GM18511 (cell line): ENCODE results near the gene EMC7.
"Not testable (repeated sequence)": the region's sequence is repeated elsewhere in the genome, so short reads cannot be mapped to it uniquely, and the experiment has no call there.

Experiments
- ATAC-seq: cut with Tn5 transposase; IDR thresholded peaks from one replicate; pipeline ENCODE4 v1.9.1; 2021; ENCODE audit warnings: mild to moderate bottlenecking, moderate library complexity; ENCODE audit not compliant: unreplicated experiment

The EMC7 gene

GRCh38 chr15:34099914-34100313 lies 1.7 kb downstream of the EMC7 start:
- no peak for ATAC-seq

GRCh38 chr15:34085746-34086145 lies 15.9 kb downstream of the EMC7 start:
- ATAC-seq = no peak

- ATAC-seq = no peak
Observed at GRCh38 chr15:34084086-34084485, 17.6 kb downstream of the EMC7 start.

DNA sequence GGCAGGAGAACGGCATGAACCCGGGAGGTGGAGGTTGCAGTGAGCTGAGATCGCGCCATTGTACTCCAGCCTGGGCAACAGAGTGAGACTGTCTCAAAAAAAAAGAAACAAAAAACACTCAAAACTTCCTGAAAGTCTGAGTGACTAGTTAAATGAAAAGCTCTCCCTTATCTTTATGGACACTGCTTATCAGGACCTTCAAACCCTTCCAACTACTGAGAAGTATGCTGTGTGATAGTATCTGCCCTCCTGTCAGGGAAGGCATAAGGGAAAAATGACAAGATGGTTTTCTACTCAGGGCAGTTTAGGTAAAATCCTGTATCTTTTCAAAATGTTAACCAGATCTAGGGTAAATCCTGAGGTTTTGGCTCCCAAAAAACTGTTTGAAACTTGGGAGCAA lies 21.8 kb downstream of the EMC7 start:
- no peak for ATAC-seq

DNA sequence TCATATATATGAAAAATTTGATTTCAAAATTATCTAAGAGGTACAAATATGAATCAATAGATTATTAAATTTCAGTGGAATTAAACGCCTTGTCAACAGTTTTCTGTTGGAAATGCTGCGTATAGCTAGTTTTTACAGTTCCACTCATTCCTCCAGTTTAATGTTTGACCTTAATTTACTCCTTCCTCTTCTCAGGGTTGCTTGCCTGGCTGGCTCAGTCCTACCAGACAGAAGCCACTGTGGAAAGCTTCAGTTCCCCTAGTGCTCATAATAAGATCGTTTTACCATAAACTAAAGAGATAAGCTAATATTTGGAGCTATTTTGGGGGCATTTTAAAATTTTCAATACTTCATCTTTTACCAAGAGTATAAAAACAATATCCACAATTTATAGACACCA lies 22.8 kb downstream of the EMC7 start:
- ATAC-seq = no peak

GRCh38 chr15:34076785-34077184 lies 24.9 kb downstream of the EMC7 start:
- ATAC-seq = no peak

DNA sequence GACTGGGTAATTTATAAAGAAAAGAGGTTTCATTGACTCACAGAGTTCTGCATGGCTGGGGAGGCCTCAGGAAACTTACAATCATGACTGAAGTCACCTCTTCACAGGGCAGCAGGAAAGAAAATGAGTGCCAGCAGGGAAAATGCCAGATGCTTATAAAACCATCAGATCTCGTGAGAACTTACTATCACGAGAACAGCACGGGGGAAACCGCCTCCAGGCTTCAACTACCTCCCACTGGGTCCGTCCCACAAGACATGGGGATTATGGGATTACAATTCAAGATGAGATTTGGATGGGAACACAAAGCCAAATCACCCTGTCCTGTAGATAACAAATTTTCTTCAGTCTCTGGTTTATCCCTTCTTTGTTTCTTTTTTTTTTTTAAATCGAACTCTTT lies 31.7 kb downstream of the EMC7 start:
- ATAC-seq = no peak

GRCh38 chr15:34065941-34066340 lies 35.7 kb downstream of the EMC7 start:
- ATAC-seq = no peak

DNA sequence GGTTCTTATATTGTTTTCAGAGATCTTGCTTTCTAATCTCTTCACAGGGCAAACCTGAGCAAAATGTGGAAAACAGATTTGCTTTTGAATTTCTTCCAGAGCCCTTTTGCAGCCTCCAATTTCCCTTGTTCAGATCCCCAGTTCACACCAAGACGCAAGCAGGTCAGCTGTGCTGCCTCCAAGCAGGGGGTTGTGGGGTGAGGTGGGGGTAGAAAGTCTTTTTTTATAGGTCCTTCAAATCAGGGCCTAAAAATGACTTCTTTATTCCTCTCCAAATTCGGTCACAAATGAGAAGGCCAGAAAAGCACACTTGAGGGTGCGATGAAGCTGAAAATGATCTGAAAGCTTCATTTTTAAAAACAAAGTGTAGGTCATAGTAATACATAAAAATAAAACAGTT lies 36.4 kb downstream of the EMC7 start:
- no peak for ATAC-seq

DNA sequence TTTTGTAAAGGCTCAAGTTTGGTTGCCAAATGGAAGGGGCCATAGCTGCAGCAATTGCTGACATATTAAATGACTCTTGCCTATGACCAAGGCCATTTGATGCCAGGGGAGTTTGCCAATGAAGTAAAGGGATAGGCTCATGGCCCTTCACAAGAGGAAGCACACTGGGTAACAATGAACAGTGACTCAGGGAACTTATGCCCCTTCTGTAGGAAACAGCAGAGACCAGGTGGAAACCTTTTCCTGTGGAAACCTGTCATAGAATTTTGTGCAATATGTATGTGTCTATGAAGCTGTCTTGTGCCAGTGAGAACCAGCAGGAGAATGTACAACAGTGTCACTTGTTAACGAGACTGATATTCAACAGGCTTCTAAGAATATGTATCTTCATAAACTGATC lies 37.2 kb downstream of the EMC7 start:
- no peak for ATAC-seq

DNA sequence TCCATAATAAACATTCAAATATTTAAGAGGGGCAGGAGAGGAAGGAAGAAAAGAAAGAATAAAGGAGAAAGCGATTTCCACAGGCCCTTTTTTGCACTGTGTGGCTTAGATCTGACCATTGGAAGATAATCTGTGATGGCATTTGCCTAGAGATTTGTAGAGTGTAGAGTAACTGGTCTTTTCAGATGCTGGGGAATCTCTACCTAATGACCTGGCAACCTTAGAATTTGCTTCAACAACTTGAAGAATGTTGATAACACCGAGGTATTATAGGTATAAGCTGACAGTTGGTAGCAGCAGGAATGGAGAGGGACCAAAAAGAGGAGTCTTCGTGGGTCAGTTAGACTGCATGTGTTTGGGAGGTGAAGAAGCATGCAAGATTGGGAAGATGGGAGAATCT lies 41.7 kb downstream of the EMC7 start:
- no peak for ATAC-seq

DNA sequence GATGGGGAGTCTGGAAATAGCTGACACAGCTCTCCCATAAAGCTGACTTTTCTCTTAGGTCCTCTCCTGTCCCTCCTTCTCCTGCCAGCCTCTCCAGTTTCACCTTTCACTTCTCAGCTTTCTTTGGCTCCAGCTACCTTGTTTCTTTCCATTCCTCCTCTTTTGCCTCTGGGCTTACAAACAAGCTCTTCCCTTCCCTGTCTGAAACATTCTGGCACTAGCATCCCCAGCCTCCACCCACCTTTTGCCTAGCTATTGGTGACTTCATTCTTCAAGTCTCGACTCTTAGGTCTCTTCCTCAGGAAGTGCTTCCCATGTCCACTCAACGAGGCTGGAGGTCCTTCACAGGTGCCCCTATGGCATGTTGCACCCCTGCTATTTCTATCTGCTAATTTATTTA lies 42.2 kb downstream of the EMC7 start:
- no peak for ATAC-seq

- no peak for ATAC-seq
Observed at GRCh38 chr15:34056911-34057310, 44.8 kb downstream of the EMC7 start.

- ATAC-seq = no peak
Observed at GRCh38 chr15:34055868-34056595, 45.6 kb downstream of the EMC7 start.

DNA sequence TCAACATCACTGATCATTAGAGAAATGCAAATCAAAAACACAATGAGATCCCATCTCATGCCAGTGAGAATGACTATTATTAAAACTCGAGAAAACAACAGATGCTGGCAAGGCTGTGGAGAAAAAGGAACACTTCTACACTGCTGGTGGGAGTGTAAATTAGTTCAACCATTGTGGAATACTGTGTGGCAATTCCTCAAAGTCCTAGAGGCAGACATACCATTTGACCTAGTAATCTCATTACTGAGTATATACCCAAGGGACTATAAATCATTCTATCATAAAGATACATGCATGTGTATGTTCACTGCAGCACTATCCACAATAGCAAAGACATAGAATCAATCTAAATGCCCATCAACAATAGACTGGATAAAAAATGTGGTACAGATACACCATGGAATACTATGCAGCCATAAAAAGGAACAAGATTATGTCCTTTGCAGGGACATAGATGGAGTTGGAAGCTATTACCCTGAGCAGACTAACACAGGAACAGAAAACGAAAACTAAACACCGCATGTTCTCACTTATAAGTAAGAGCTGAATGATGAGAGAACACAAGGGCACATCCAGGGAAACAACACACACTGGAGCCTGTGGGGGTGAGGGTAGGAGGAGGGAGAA lies 47.5 kb downstream of the EMC7 start:
- ATAC-seq = no peak

GRCh38 chr15:34050385-34050784 lies 51.3 kb downstream of the EMC7 start:
- ATAC-seq = not testable (repeated sequence)

DNA sequence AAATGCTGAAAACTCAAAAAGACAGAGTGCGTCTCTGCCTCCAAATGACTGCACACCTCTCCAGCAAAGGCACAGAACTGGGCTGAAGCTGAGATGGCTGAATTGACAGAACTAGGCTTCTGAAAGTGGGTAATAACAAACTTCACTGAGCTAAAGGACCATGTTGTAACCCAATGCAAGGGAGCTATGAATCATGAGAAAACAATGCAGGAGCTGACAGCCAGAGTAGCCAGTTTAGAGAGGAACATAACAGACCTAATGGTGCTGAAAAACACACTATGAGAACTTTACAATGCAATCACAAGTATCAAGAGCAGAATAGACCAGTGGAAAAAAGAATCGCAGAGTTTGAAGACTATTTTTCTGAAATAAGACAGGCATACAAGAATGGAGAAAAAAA lies 52.5 kb downstream of the EMC7 start:
- ATAC-seq = no peak

DNA sequence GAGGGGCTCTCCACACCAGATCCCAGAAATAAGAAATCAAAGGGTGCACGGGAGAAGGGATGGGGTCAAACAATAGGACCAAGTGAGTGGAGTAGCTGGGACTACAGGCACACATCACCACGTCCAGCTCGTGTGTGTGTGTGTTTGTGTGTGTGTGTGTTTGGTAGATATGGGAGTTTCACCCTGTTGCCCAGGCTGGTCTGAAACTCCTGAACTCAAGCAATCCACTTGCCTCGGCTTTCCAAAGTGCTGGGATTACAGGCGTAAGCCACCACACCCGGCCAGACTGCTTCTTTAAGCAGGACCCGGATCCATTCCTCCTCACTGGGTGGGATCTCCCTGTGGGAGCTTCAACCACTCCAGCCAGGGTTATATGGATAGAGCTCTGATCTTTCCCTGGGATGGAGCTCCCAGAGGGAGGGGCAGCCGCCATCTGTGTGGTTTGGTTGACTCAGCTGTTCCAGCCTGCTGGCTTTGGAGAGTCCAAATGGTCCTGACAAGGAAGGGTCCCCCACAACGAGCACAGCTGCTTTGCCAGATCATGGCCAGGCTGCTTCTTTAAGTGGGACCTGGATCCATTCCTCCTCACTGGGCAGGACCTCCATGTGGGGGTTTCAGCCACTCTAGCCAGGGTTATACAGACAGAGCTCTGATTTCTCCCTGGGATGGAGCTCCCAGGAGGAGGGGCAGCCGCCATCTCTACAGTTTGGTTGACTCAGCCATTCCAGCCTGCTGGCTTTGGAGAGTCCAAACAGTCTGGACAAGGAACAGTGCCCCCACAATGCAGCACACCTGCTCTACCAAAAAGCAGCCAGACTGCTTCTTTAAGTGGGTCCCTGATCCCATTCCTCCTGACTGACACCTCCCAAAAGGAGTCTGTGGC lies 53.5 kb downstream of the EMC7 start:
- no peak for ATAC-seq

GRCh38 chr15:34046471-34047145 lies 55.1 kb downstream of the EMC7 start:
- no peak for ATAC-seq

- ATAC-seq = no peak
Observed at GRCh38 chr15:34043813-34044212, 57.8 kb downstream of the EMC7 start.

DNA sequence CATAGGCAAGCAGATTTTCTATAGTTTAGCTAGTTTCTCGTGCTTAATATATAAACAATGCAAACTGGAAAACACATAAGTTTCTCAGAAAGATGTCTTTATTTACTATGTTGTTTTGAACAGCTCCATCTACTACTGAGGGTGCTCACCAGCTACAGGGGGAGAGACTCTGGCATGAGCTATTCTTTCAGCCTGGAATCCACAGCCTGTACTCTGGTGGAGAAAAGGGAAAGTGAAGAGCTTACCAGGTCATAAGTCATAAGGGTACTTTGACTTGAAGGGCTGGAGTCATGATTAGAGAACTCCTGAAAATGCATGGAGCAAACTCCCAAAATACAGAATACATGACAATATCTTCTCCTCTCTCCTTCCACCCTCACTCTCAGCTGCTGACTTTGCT lies 58.3 kb downstream of the EMC7 start:
- ATAC-seq = no peak
